T-cell (primary cell): ENCODE data around the gene CPT1A. TPM values are rescaled to one million over a fixed set of nuclear protein-coding genes. Genes with fewer than 3 reads are reported as not detected.

Source experiments
- ATAC-seq, 4 experiments: fragments of 200-7000 bp in 3 of 4; fragments of 150-1000 bp in 1 of 4; cut with Tn5 transposase; replicated peaks in 1 of 4; 1 replicate in 3 of 4; 2 replicates in 1 of 4; pipeline ENCODE4 v1.10.0; 2021; ENCODE audit warnings: moderate library complexity in 3 of 4, mild to moderate bottlenecking in 2 of 4, moderate number of reproducible peaks in 1 of 4
- CTCF ChIA-PET, 2 donors: fragments of 300-600 bp; sonication (Branson Sonifier 250); formaldehyde crosslinking; loops; one replicate each; lab custom pipeline; 2022; ENCODE audit warnings: antibody characterized with exemption in 2 of 2; lab: Charles Lee
- POLR2A ChIA-PET, 2 donors: fragments of 300-600 bp; sonication (Branson Sonifier 250); formaldehyde crosslinking; loops; one replicate each; lab custom pipeline; 2022; ENCODE audit warnings: antibody characterized with exemption in 2 of 2; lab: Charles Lee
- DNase-seq, 35 experiments: peaks; one replicate each; pipeline versions ENCODE4 v3.0.0 to v3.0.0-alpha.2; 2013 to 2023
- H3K27ac ChIP-seq: one replicate; pipeline ENCODE4 v1.5.1; 2013; ENCODE audit warnings: low read length
- H3K27me3 ChIP-seq, 2 experiments: replicated peaks in 1 of 2; 1 replicate in 1 of 2; 2 replicates in 1 of 2; pipeline versions ENCODE4 v1.6.1 to v1.7.0; 2013; ENCODE audit warnings: low read length in 1 of 2, mixed read lengths in 1 of 2; ENCODE audit not compliant: control insufficient read depth in 2 of 2, insufficient read depth in 2 of 2; ENCODE audit errors: extremely low read depth in 1 of 2
- H3K36me3 ChIP-seq, 2 donors: 1 replicate in 1 of 2; 2 replicates in 1 of 2; pipeline versions ENCODE4 v1.6.1 to v1.7.0; 2013; ENCODE audit warnings: low read length in 1 of 2; ENCODE audit not compliant: control insufficient read depth in 2 of 2, insufficient read depth in 1 of 2; ENCODE audit errors: extremely low read depth in 1 of 2
- H3K4me1 ChIP-seq, 2 experiments: 1 replicate in 1 of 2; 2 replicates in 1 of 2; pipeline versions ENCODE4 v1.6.1 to v1.7.0; 2013; ENCODE audit warnings: low read length in 2 of 2, mixed read lengths in 1 of 2; ENCODE audit not compliant: insufficient read depth in 2 of 2, control insufficient read depth in 1 of 2; ENCODE audit errors: extremely low read depth in 1 of 2
- H3K4me3 ChIP-seq, 2 donors: 1 replicate in 1 of 2; 2 replicates in 1 of 2; pipeline versions ENCODE4 v1.5.1 to v1.7.0; 2013; ENCODE audit warnings: mild to moderate bottlenecking in 2 of 2, low read length in 1 of 2, moderate library complexity in 1 of 2; ENCODE audit not compliant: control insufficient read depth in 1 of 2; ENCODE audit errors: extremely low read depth in 1 of 2
- H3K9me3 ChIP-seq: 2 replicates; pipeline ENCODE4 v1.7.0; 2013
- H3K27ac Mint-ChIP-seq, 2 donors: one replicate each; pipeline ENCODE4 v1.8.0; 2020 to 2021; ENCODE audit warnings: mild to moderate bottlenecking in 2 of 2, mixed read lengths in 2 of 2
- H3K27me3 Mint-ChIP-seq, 2 donors: one replicate each; pipeline ENCODE4 v1.8.0; 2021 to 2022; ENCODE audit warnings: mixed read lengths in 2 of 2
- H3K36me3 Mint-ChIP-seq: one replicate; pipeline ENCODE4 v1.8.0; 2021; ENCODE audit warnings: mixed read lengths
- H3K4me1 Mint-ChIP-seq, 3 donors: one replicate each; pipeline ENCODE4 v1.8.0; 2020 to 2022; ENCODE audit warnings: mixed read lengths in 3 of 3, mild to moderate bottlenecking in 1 of 3
- H3K4me3 Mint-ChIP-seq, 3 donors: one replicate each; pipeline ENCODE4 v1.8.0; 2020 to 2022; ENCODE audit warnings: mild to moderate bottlenecking in 3 of 3, mixed read lengths in 3 of 3, moderate library complexity in 3 of 3
- H3K9me3 Mint-ChIP-seq, 3 donors: one replicate each; pipeline ENCODE4 v1.8.0; 2020 to 2022; ENCODE audit warnings: mixed read lengths in 3 of 3
- WGBS: methylation state at CpG from one replicate; pipeline ENCODE4 v1.1.5; 2013; ENCODE audit warnings: missing lambda C conversion rate; ENCODE audit not compliant: insufficient coverage; 5-methylcytosine and 5-hydroxymethylcytosine counted together
- total RNA-seq, 35 experiments: library from RNA in 6 of 35; stranded (reverse) in 6 of 35; fragments of 120-200 nt in 1 of 35; gene quantifications; one replicate each; pipeline versions ENCODE4 v1.2.1 to v1.2.4 and lab custom pipeline; 2013 to 2026

Gene CPT1A
- total RNA-seq, 5 donors from 2014 or later (not counting 1 experiment from before 2014, with no cell fraction given): 21.2 to 44.1 (median 35.9) TPM

DNA sequence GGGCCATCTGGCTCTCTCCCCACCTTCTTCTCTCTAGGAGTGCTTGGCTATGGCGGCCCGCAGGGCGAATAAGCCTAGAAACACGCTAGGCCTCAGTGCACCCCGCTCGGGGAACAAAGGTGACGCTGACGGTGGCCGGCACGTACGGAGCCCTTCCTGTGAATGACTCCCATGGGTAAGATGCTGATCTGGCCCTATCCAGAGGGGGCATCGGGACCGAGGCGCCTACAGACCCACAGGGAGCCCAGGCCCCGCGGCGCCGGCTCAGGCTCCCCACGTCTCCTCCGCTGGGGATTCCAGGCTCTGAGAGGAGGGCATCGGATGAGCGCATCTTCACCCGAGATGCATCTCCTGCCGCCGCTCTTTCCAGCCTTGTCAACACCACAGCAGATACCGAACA is 59.0 kb downstream of the CPT1A start:
- Mint-ChIP-seq H3K36me3 (peaks cover 53% of the 10 kb centered on the region), H3K9me3 (no peaks in the 10 kb centered on the region), H3K4me3 (no peak overlapping the region), H3K4me1 (no peaks in the 10 kb centered on the region), H3K27me3 (no peaks in the 10 kb centered on the region), H3K27ac (no peak overlapping the region)
- DNase-seq: no peak
- H3K27ac ChIP-seq: no peak overlapping the region
- peaks cover 0 to 63% of the 10 kb centered on the region in 2 donors for H3K36me3 ChIP-seq
- H3K9me3 ChIP-seq: no peaks in the 10 kb centered on the region
- WGBS: 94% methylated on average over 25 of the region's 26 CpGs
- ChIA-PET POLR2A (no interaction called here), CTCF (no interaction called here)
- H3K27me3 ChIP-seq: no peaks in the 10 kb centered on the region
- no peak for ATAC-seq
- H3K4me1 ChIP-seq: no peaks in the 10 kb centered on the region
- no peak overlapping the region for H3K4me3 ChIP-seq

DNA sequence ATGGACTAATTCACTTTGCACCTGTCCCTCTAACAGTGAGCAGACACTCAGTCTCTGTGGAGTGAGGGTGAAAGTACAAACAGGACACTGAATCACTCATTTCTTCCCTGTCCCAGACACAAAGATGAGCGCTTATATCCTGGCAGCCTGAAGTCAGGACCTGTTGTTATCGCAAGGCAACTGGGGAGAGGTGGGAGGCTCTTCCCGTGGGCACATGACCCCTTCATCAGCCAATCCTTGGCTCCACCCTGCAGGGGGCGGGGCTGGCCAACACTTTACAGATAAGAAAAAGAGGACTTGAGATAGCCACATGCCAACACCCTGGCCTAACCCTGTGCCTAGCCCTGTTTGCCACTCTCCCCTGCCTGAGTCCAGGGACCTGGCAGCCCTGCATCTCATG is 60.9 kb downstream of the CPT1A start:
- H3K36me3 Mint-ChIP-seq: peaks cover 56% of the 10 kb centered on the region
- 98% methylated on average over 4 of the region's 4 CpGs for WGBS
- H3K4me1 Mint-ChIP-seq: no peaks in the 10 kb centered on the region
- ChIA-PET POLR2A (no interaction called here), CTCF (no interaction called here)
- no peaks in the 10 kb centered on the region for H3K9me3 Mint-ChIP-seq
- H3K27me3 Mint-ChIP-seq: no peaks in the 10 kb centered on the region
- Histone ChIP-seq H3K36me3 (peaks cover 0 to 78% of the 10 kb centered on the region in 2 donors), H3K27ac (no peak overlapping the region), H3K9me3 (no peaks in the 10 kb centered on the region), H3K4me3 (no peak overlapping the region), H3K4me1 (no peaks in the 10 kb centered on the region), H3K27me3 (no peaks in the 10 kb centered on the region)
- peak in 1 of 35 experiments; percentile 1 for DNase-seq
- no peak overlapping the region for H3K27ac Mint-ChIP-seq
- no peak for ATAC-seq
- H3K4me3 Mint-ChIP-seq: no peak overlapping the region

DNA sequence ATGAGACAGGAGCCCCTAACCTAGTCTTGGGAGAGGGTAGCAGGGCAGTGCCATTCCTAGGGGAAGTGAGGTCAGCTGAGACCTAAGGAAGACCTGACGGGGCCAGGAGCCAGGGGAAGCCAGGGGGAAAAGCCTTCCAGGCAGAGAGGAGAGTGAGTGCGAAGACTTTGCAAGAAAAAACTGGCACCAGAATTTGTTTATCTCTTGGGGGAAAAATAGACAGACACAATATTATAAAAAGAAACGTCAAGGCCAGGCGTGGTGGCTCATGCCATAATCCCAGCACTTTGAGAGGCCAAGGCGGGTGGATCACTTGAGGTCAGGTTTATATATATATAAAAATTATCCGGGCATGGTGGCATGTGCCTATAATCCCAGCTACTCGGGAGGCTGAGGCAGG is 63.5 kb downstream of the CPT1A start:
- Mint-ChIP-seq H3K4me3 (no peak overlapping the region), H3K9me3 (no peaks in the 10 kb centered on the region), H3K27ac (peak overlapping the region in 1 of 2 donors; percentile 31), H3K36me3 (peaks cover 66% of the 10 kb centered on the region), H3K27me3 (no peaks in the 10 kb centered on the region), H3K4me1 (no peaks in the 10 kb centered on the region)
- no peaks in the 10 kb centered on the region for H3K4me1 ChIP-seq
- CTCF ChIA-PET: no interaction called here
- no peak overlapping the region for H3K4me3 ChIP-seq
- no peak overlapping the region for H3K27ac ChIP-seq
- H3K36me3 ChIP-seq: peaks cover 0 to 87% of the 10 kb centered on the region in 2 donors
- no peaks in the 10 kb centered on the region for H3K27me3 ChIP-seq
- WGBS: 100% methylated on average over 1 of the region's 7 CpGs
- no peak for ATAC-seq
- POLR2A ChIA-PET: no interaction called here
- no peaks in the 10 kb centered on the region for H3K9me3 ChIP-seq
- DNase-seq: no peak

DNA sequence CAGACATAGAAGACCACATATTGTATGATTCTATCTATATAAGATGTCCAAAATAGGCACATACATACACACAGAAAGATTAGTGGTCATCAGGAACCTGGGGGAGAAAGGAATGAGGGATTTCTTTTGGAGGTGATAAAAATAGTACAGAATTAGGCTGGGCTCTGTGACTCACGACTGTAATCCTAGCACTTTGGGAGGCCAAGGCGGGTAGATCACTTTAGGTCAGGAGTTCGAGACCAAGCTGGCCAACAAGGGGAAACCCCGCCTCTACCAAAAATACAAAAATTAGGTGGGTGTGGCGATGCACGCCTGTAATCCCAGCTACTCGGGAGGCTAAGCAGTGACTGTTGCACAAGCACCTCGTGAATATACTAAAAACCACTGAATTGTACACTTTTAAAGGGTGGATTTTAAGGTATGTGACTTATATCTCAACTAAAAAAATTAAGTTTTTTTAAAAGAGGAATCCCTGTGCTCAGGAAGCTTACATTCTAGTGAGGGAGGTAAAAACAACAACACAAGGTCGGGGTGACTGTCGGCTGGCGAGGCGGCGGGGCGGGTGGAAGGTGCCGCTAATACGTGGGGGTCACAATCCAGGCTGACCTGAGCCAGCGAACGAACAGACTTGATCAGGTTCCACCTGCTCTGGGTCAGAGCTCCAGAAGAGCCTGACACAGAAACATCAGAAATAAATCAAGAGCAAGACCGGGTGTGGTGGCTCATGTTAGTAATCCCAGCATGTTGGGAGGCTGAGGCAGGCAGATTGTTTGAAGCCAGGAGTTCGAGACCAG is 65.1 kb downstream of the CPT1A start:
- POLR2A ChIA-PET: no interaction called here
- H3K36me3 ChIP-seq: peaks cover 0 to 88% of the 10 kb centered on the region in 2 donors
- WGBS: 90% methylated on average over 5 of the region's 20 CpGs
- H3K4me1 ChIP-seq: no peaks in the 10 kb centered on the region
- ATAC-seq (no peak), DNase-seq (no peak)
- Mint-ChIP-seq H3K9me3 (no peaks in the 10 kb centered on the region), H3K27ac (no peak overlapping the region), H3K4me1 (no peaks in the 10 kb centered on the region), H3K4me3 (no peak overlapping the region), H3K36me3 (peaks cover 67% of the 10 kb centered on the region), H3K27me3 (no peaks in the 10 kb centered on the region)
- no peaks in the 10 kb centered on the region for H3K9me3 ChIP-seq
- no peak overlapping the region for H3K4me3 ChIP-seq
- H3K27ac ChIP-seq: no peak overlapping the region
- CTCF ChIA-PET: no interaction called here
- no peaks in the 10 kb centered on the region for H3K27me3 ChIP-seq

DNA sequence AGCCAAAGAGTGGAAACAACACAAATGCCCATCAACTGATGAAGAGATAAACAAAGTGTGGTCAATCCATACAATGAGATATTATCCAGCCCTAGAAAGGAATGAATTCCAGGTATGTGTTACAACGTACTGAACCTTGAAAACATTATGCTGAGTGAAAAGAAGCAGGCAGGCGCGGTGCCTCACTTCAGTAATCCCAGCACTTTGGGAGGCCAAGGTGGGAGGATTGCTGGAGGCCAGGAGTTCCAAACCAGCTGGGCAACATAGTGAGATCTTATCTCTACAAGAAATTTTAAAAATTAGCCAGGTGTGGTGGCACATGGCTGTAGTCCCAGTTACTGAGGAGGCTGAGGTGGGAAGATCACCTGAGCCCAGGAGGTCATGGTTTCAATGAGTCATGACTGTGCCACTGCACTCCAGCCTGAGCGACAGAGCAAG is 65.7 kb downstream of the CPT1A start:
- no peaks in the 10 kb centered on the region for H3K4me1 ChIP-seq
- peaks cover 68% of the 10 kb centered on the region for H3K36me3 Mint-ChIP-seq
- CTCF ChIA-PET: no interaction called here
- POLR2A ChIA-PET: no interaction called here
- no peaks in the 10 kb centered on the region for H3K27me3 ChIP-seq
- no peak overlapping the region for H3K27ac Mint-ChIP-seq
- DNase-seq (no peak), ATAC-seq (no peak)
- H3K4me3 ChIP-seq: no peak overlapping the region
- H3K4me1 Mint-ChIP-seq: no peaks in the 10 kb centered on the region
- H3K36me3 ChIP-seq: peaks cover 0 to 89% of the 10 kb centered on the region in 2 donors
- WGBS: 100% methylated on average over 2 of the region's 4 CpGs
- H3K27me3 Mint-ChIP-seq: no peaks in the 10 kb centered on the region
- H3K27ac ChIP-seq: no peak overlapping the region
- H3K4me3 Mint-ChIP-seq: no peak overlapping the region
- H3K9me3 Mint-ChIP-seq: no peaks in the 10 kb centered on the region
- H3K9me3 ChIP-seq: no peaks in the 10 kb centered on the region

DNA sequence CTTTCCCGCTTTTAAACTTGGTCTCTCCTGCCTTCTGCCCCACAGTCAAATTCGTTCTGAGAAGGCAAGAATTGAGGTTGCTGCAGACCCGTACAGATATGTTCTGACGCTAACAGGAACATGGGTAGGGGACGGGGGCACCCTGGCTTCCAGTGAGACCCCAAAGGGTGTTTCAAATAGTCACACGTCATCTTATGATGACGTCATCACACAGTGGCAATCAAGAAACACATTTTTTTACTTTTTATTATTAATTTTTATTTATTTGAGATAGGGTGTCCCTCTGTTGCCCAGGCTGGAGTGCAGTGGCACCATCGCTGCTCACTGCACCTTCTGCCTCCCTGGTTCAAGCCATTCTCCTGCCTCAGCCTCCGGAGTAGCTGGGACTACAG is 67.5 kb downstream of the CPT1A start:
- Histone ChIP-seq H3K4me3 (no peak overlapping the region), H3K36me3 (peaks cover 0 to 88% of the 10 kb centered on the region in 2 donors), H3K27ac (no peak overlapping the region), H3K9me3 (no peaks in the 10 kb centered on the region), H3K4me1 (no peaks in the 10 kb centered on the region), H3K27me3 (no peaks in the 10 kb centered on the region)
- no peaks in the 10 kb centered on the region for H3K9me3 Mint-ChIP-seq
- H3K4me1 Mint-ChIP-seq: no peaks in the 10 kb centered on the region
- ChIA-PET POLR2A (no interaction called here), CTCF (no interaction called here)
- no peaks in the 10 kb centered on the region for H3K27me3 Mint-ChIP-seq
- H3K27ac Mint-ChIP-seq: no peak overlapping the region
- ATAC-seq: no peak
- WGBS: 92% methylated on average over 4 of the region's 9 CpGs
- no peak overlapping the region for H3K4me3 Mint-ChIP-seq
- no peak for DNase-seq
- H3K36me3 Mint-ChIP-seq: peaks cover 65% of the 10 kb centered on the region
